HEK293 (cell line): ENCODE data around the gene RND2.
"Not testable (repeated sequence)": the region's sequence is repeated elsewhere in the genome, so short reads cannot be mapped to it uniquely, and the experiment has no call there.

ENCODE experiments used
- CTCF ChIA-PET: fragments of 350-600 bp; formaldehyde crosslinking; extraction: SDS; loops from one replicate; lab custom pipeline; 2021; ENCODE audit warnings: antibody characterized with exemption; lab: Yijun Ruan, JAX
- POLR2A ChIA-PET: fragments of 300-600 bp; formaldehyde crosslinking; extraction: SDS; loops from one replicate; lab custom pipeline; 2020; ENCODE audit warnings: antibody characterized with exemption, inconsistent platforms; lab: Yijun Ruan, JAX
- H3K27ac ChIP-seq: fragments of 200-500 bp; sonication (Bioruptor generic); 2 replicates; pipeline ENCODE4 v1.5.1; 2014; ENCODE audit warnings: low read depth, low read length, control low read depth, inconsistent platforms; ENCODE audit errors: extremely low read depth
- H3K36me3 ChIP-seq, 2 experiments: fragments of 200-500 bp in 1 of 2; sonication (Bioruptor generic) in 1 of 2; 1 replicate in 1 of 2; 2 replicates in 1 of 2; pipeline ENCODE4 v1.5.1; 2014 to 2017; ENCODE audit warnings: inconsistent platforms in 2 of 2, low read length in 2 of 2; ENCODE audit not compliant: control insufficient read depth in 2 of 2, insufficient read depth in 1 of 2
- H3K4me1 ChIP-seq: fragments of 200-500 bp; sonication (Bioruptor generic); 2 replicates; pipeline ENCODE4 v1.5.1; 2014; ENCODE audit warnings: mild to moderate bottlenecking, low read length, inconsistent platforms; ENCODE audit not compliant: control insufficient read depth, insufficient read depth
- H3K4me3 ChIP-seq: 2 replicates; pipeline ENCODE4 v1.5.1; 2011; ENCODE audit warnings: low read depth, mild to moderate bottlenecking, control low read depth, low read length, moderate library complexity
- H3K9me3 ChIP-seq: fragments of 200-500 bp; sonication (Bioruptor generic); 2 replicates; pipeline ENCODE4 v1.5.1; 2014; ENCODE audit warnings: low read depth, low read length, inconsistent platforms; ENCODE audit not compliant: control insufficient read depth, insufficient read depth
- BCL11B ChIP-seq: fragments of 450-650 bp; formaldehyde crosslinking; IDR thresholded peaks from 2 replicates; pipeline ENCODE4 v1.5.1; 2016; ENCODE audit warnings: low read depth, missing biosample characterization, missing genetic modification characterization
- HOXA7 ChIP-seq: sonication (generic); formaldehyde crosslinking; IDR thresholded peaks from 2 replicates; pipeline ENCODE4 v1.8.1; 2022; ENCODE audit warnings: missing genetic modification reagents, borderline replicate concordance
- HOXC10 ChIP-seq: sonication (generic); formaldehyde crosslinking; IDR thresholded peaks from 2 replicates; pipeline ENCODE4 v1.8.1; 2023; ENCODE audit warnings: mild to moderate bottlenecking, missing genetic modification reagents
- IKZF3 ChIP-seq: fragments of 450-650 bp; IDR thresholded peaks from 2 replicates; pipeline ENCODE4 v1.5.0; 2018; ENCODE audit warnings: missing biosample characterization, mild to moderate bottlenecking, missing genetic modification characterization, moderate library complexity
- KLF8 ChIP-seq: fragments of 450-650 bp; formaldehyde crosslinking; IDR thresholded peaks from 2 replicates; pipeline ENCODE4 v1.5.1; 2016; ENCODE audit warnings: missing biosample characterization, missing genetic modification characterization
- YY1 ChIP-seq: fragments of 450-650 bp; formaldehyde crosslinking; IDR thresholded peaks from 2 replicates; pipeline ENCODE4 v1.5.1; 2018; ENCODE audit warnings: missing biosample characterization, missing genetic modification characterization
- ZBTB1 ChIP-seq: fragments of 450-650 bp; formaldehyde crosslinking; IDR thresholded peaks from 2 replicates; pipeline ENCODE4 v1.5.1; 2016; ENCODE audit warnings: missing biosample characterization, missing genetic modification characterization
- ZBTB6 ChIP-seq: fragments of 450-650 bp; formaldehyde crosslinking; IDR thresholded peaks from 2 replicates; pipeline ENCODE4 v1.5.1; 2017; ENCODE audit warnings: missing biosample characterization, missing genetic modification characterization
- ZEB2 ChIP-seq: fragments of 450-650 bp; formaldehyde crosslinking; IDR thresholded peaks from 2 replicates; pipeline ENCODE4 v1.5.1; 2016; ENCODE audit warnings: missing biosample characterization, missing genetic modification characterization
- ZNF112 ChIP-seq: fragments of 450-650 bp; formaldehyde crosslinking; IDR thresholded peaks from 2 replicates; pipeline ENCODE4 v1.5.0; 2017; ENCODE audit warnings: missing biosample characterization, missing genetic modification characterization
- ZNF19 ChIP-seq: fragments of 450-650 bp; formaldehyde crosslinking; IDR thresholded peaks from 2 replicates; pipeline ENCODE4; 2016; ENCODE audit warnings: missing biosample characterization, missing genetic modification characterization, low read depth
- ZNF214 ChIP-seq: fragments of 450-650 bp; formaldehyde crosslinking; IDR thresholded peaks from 2 replicates; pipeline ENCODE4 v1.5.1; 2017; ENCODE audit warnings: missing biosample characterization, mild to moderate bottlenecking, missing genetic modification characterization, borderline replicate concordance
- ZNF366 ChIP-seq: fragments of 450-650 bp; formaldehyde crosslinking; conservative IDR thresholded peaks from 2 replicates; pipeline ENCODE4 v1.5.1; 2016; ENCODE audit warnings: missing biosample characterization, missing genetic modification characterization
- ZNF560 ChIP-seq: fragments of 450-650 bp; formaldehyde crosslinking; IDR thresholded peaks from 2 replicates; pipeline ENCODE4 v1.5.1; 2017; ENCODE audit warnings: missing biosample characterization, missing genetic modification characterization, borderline replicate concordance
- ZNF600 ChIP-seq: fragments of 450-650 bp; formaldehyde crosslinking; IDR thresholded peaks from 2 replicates; pipeline ENCODE4 v1.5.1; 2016; ENCODE audit warnings: missing biosample characterization, missing genetic modification characterization
- ZNF623 ChIP-seq: fragments of 450-650 bp; formaldehyde crosslinking; IDR thresholded peaks from 2 replicates; pipeline ENCODE4 v1.5.1; 2016; ENCODE audit warnings: missing biosample characterization, missing genetic modification characterization
- ZNF629 ChIP-seq: fragments of 450-650 bp; formaldehyde crosslinking; IDR thresholded peaks from 2 replicates; pipeline ENCODE4 v1.5.1; 2017; ENCODE audit warnings: missing biosample characterization, missing genetic modification characterization
- ZNF658 ChIP-seq: fragments of 450-650 bp; formaldehyde crosslinking; IDR thresholded peaks from 2 replicates; pipeline ENCODE4; 2016; ENCODE audit warnings: missing biosample characterization, missing genetic modification characterization
- ZNF660 ChIP-seq: fragments of 450-650 bp; IDR thresholded peaks from 2 replicates; pipeline ENCODE4 v1.5.1; 2018; ENCODE audit warnings: missing biosample characterization, mild to moderate bottlenecking, missing genetic modification characterization
- ZNF692 ChIP-seq: fragments of 450-650 bp; formaldehyde crosslinking; IDR thresholded peaks from 2 replicates; pipeline ENCODE4 v1.5.1; 2016; ENCODE audit warnings: missing biosample characterization, missing genetic modification characterization
- ZNF704 ChIP-seq: fragments of 450-650 bp; formaldehyde crosslinking; IDR thresholded peaks from 2 replicates; pipeline ENCODE4 v1.5.1; 2016; ENCODE audit warnings: missing biosample characterization, missing genetic modification characterization
- TF ChIP-seq, protein P1 (sequence below): fragments of 450-650 bp; formaldehyde crosslinking; IDR thresholded peaks from 2 replicates; pipeline ENCODE4 v1.5.1; 2017; ENCODE audit warnings: missing biosample characterization, mild to moderate bottlenecking, missing genetic modification characterization, moderate library complexity
- TF ChIP-seq, protein P2 (sequence below): fragments of 450-650 bp; IDR thresholded peaks from 2 replicates; pipeline ENCODE4 v1.5.1; 2018; ENCODE audit warnings: missing biosample characterization, mild to moderate bottlenecking, missing genetic modification characterization

Gene RND2

DNA sequence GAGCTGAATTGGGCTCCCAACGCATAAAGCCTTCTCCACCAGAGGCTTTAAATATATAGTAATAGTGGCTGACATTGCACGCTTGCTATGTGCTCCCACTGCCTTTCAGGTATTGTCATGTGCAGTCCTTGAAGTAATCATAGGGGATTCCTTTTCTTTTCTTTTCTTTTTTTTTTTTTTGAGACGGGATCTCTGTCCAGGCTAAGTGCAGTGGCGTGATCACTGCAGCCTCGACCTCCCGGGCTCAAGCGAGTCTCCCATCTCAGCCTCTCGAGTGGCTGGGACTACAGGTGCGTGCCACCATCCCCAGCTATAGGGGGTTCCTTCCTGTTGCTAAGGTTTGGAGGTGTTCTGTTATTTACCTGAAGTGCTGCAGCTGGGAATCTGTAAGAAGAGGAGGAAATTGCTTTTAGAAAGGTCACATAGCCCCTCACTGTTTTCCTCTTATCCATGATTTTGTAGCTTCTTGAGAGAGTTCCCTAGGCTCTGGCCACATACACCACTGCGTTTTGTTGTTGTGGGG, 26.0 kb upstream of the RND2 start:
- Histone ChIP-seq H3K9me3 (no peaks in the 10 kb centered on the region), H3K4me1 (peaks cover 12% of the 10 kb centered on the region), H3K27ac (peak overlapping the region; percentile 99), H3K4me3 (peak overlapping the region; percentile 64), H3K36me3 (peaks cover 36 to 59% of the 10 kb centered on the region in 2 experiments)
- no peak for TF ChIP-seq HOXC10 (CRISPR knock-in tag)
- TF ChIP-seq ZBTB6 = no peak
- no peak for TF ChIP-seq YY1 (tag by site-specific recombination)
- TF ChIP-seq ZNF112 (tag by site-specific recombination) = no peak
- no peak for TF ChIP-seq HOXA7 (CRISPR knock-in tag)
- no peak for TF ChIP-seq ZNF704
- TF ChIP-seq, protein P1, sequence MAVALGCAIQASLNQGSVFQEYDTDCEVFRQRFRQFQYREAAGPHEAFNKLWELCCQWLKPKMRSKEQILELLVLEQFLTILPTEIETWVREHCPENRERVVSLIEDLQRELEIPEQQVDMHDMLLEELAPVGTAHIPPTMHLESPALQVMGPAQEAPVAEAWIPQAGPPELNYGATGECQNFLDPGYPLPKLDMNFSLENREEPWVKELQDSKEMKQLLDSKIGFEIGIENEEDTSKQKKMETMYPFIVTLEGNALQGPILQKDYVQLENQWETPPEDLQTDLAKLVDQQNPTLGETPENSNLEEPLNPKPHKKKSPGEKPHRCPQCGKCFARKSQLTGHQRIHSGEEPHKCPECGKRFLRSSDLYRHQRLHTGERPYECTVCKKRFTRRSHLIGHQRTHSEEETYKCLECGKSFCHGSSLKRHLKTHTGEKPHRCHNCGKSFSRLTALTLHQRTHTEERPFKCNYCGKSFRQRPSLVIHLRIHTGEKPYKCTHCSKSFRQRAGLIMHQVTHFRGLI (tag by site-specific recombination) = no peak
- TF ChIP-seq ZBTB1 (tag by site-specific recombination) = no peak
- no peak for TF ChIP-seq ZNF366 (tag by site-specific recombination)
- POLR2A ChIA-PET = interaction anchor here (0.6 to 3.4 kb wide), 21 partner anchors 8 to 487 kb away, joined by 5 to 36 read pairs (median 14); partner anchors contain the start of genes AARSD1, AOC2, BECN1 and DHX8
- CTCF ChIA-PET = interaction anchor here (0.6 to 2.5 kb wide), 11 partner anchors 11 to 485 kb away, joined by 3 to 14 read pairs (median 4); partner anchors contain the start of genes AARSD1, AOC2, DHX8 and PSMC3IP

- Histone ChIP-seq H3K36me3 (peaks cover 44 to 62% of the 10 kb centered on the region in 2 experiments), H3K4me1 (peaks cover 12% of the 10 kb centered on the region), H3K27ac (peak overlapping the region; percentile 27)
- H3K9me3 ChIP-seq, H3K4me3 ChIP-seq: not testable (repeated sequence)
- ChIA-PET CTCF (interaction anchor here (0.6 to 1.1 kb wide), 2 partner anchors 38 to 105 kb away, joined by 3 to 5 read pairs; no protein-coding TSS in a partner anchor), POLR2A (interaction anchor here (0.9 to 1.5 kb wide), 2 partner anchors 10 to 21 kb away, joined by 4 to 5 read pairs; partner anchors contain the start of gene VAT1)
- 0 out of 2 replicates have a peak, but pooled peaks have one; percentile 35 for TF ChIP-seq ZNF600 (tag by site-specific recombination)
- TF ChIP-seq, all 188 proteins: peak for 1; not testable (repeated sequence) for 187
Observed at GRCh38 chr17:43000894-43001293, 24.1 kb upstream of the RND2 start.

DNA sequence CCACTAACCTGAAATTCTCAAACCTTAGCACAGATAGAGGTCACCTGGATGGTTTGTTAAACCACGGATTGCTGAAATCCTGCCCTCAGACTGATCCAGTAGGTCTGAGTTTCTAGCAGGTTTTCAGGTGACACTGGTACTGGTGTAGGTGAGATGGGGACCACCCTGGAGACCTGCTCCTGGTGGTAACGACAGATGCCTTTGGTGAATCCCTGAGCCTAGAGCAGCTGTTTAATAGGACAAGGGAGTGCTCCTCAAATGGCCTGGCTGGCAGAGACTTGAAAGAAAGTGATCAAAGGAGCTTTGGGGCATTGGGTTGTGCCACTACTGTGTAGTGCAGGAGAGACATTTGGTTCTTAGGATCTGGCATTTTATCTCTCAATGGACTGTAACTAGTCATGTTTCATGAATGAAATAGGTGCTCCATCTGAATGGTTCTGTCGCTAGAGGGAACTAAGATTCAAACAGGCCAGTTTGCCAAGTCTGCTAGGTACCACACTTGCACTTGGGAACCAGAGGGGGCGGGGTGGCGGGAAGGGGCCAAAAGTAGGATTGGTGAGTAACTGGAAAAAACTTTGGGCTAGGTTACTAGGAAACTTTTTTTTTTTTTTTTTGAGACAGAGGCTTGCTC, 21.4 kb upstream of the RND2 start:
- ChIA-PET POLR2A (interaction anchor here (0.7 to 1.2 kb wide), 3 partner anchors 21 to 156 kb away, joined by 3 to 5 read pairs (median 5); no protein-coding TSS in a partner anchor), CTCF (no interaction called here)
- no peaks in the 10 kb centered on the region for H3K9me3 ChIP-seq
- peaks cover 46 to 59% of the 10 kb centered on the region in 2 experiments for H3K36me3 ChIP-seq
- no peak overlapping the region for H3K4me3 ChIP-seq
- H3K4me1 ChIP-seq = peaks cover 7% of the 10 kb centered on the region; the same call in 1 of the 2 replicates
- H3K27ac ChIP-seq = no peak overlapping the region
- TF ChIP-seq ZNF623 (tag by site-specific recombination) (no peak), IKZF3 (tag by site-specific recombination) (0 out of 2 replicates have a peak, but pooled peaks have one; percentile 15), ZNF692 (no peak), ZNF560 (tag by site-specific recombination) (no peak), KLF8 (tag by site-specific recombination) (peak; percentile 58; the same call in 1 of the 2 replicates), ZNF19 (tag by site-specific recombination) (no peak), ZNF629 (tag by site-specific recombination) (peak; percentile 16; the same call in 1 of the 2 replicates), BCL11B (tag by site-specific recombination) (no peak), ZNF658 (tag by site-specific recombination) (no peak), ZEB2 (tag by site-specific recombination) (peak; percentile 26; the same call in 1 of the 2 replicates), ZNF214 (tag by site-specific recombination) (no peak), ZNF660 (tag by site-specific recombination) (0 out of 2 replicates have a peak, but pooled peaks have one; percentile 29)
- TF ChIP-seq, protein P2, sequence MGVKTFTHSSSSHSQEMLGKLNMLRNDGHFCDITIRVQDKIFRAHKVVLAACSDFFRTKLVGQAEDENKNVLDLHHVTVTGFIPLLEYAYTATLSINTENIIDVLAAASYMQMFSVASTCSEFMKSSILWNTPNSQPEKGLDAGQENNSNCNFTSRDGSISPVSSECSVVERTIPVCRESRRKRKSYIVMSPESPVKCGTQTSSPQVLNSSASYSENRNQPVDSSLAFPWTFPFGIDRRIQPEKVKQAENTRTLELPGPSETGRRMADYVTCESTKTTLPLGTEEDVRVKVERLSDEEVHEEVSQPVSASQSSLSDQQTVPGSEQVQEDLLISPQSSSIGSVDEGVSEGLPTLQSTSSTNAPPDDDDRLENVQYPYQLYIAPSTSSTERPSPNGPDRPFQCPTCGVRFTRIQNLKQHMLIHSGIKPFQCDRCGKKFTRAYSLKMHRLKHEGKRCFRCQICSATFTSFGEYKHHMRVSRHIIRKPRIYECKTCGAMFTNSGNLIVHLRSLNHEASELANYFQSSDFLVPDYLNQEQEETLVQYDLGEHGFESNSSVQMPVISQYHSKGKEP = no peak
